HG03378 (cell line): ENCODE data around the gene BAG5.

Experiments
- ATAC-seq: cut with Tn5 transposase; IDR thresholded peaks from one replicate; pipeline ENCODE4 v1.9.1; 2021; ENCODE audit warnings: mild to moderate bottlenecking, moderate library complexity; ENCODE audit not compliant: unreplicated experiment

The BAG5 gene

DNA sequence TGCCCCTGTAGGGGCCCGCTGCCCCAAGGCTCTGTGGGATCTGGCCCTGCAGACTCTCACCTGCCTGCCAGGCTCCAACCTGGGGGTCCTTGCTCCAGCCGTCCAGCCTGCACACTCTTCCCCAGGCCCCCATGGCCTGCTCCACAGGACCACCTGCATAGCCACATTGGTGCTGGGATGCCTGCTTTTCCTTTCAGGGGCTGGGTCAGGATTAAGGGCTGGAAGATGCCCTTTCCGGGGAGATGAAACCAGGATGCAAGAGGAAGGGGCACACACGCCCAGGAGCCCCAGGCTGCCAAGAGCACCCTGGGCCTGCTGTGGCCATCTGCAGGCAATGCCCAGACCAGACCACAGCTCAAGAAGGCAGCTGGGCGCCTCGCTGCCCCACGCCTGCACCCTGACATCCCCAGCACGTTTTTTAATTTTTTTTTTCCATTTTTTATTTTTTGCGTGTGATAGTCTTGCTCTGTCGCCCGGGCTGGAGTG, 15.0 kb downstream of the BAG5 start:
- ATAC-seq, result no peak

DNA sequence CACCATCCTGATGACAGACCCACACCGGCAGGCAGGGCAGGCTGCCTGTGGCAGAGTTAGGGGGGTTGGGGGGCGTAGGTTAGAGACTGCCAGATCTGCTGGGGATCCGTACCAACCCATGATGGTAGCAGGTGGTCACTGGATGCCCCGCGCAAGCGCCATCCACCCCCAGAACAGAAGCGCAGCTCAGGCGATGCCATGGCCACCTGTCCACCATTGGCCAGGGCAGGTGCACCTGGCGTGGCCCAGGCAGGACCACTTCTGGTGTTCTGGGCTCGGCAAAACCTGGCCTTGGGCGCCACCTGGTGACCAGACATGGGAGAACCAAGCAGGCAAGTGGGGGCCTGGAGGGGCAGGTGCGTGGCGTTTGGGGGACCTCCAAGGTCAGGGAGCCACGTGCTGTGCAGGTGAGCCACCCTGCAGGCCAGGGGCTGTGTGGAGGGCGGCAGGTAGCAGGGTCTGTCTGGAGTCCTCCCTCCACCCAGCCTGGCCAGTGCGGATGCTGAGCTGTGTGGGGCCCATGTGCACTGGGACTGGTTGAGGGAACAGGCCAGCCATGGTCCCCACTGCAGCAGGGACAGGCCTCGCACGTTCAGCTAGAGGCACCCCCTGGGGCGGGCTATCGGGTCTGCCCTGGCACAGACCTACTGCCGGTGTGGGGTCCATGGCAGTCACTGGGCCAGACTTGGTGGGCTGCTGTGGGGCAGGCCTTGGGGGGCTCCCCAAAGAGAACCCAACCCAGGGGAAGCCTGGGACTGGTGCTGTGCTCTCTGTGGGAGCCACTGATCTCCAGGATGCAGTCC, 15.6 kb downstream of the BAG5 start:
- ATAC-seq, result no peak

DNA sequence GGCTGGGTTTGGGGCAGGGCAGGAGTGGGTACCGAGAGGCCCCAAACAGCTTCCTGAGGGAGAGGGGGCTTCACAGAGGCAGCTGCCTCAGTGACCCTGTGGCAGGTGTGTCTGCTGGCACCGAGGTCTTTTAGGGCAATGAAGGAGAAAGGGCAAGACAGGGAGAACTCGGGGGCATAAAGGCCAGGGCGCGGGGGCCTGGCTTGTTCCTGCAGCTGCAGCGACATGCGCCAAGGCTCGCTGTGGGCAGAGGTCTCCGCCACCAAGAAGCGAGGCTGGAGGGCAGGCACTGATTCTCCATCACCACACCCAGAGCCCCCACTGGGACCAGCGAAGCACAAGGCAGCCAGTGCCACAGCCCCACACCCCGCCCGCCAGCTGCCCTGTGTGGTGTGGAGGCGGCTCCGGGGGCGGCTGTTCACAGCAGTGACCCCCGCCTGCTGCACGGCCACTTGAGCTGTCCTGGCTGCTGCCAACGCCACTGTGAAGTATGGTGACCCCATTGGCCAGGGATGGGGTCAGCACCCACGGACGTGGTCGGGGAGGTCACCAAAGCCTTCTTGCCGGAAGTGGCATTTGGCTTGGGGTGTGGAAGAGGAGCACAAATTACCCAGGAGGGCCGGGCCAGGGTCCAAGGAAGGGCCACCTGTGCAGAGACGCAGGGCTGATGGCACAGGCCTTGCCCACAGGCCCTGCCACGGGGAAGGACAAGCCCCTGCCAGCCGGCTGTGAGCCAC, 16.4 kb downstream of the BAG5 start:
- no peak for ATAC-seq

DNA sequence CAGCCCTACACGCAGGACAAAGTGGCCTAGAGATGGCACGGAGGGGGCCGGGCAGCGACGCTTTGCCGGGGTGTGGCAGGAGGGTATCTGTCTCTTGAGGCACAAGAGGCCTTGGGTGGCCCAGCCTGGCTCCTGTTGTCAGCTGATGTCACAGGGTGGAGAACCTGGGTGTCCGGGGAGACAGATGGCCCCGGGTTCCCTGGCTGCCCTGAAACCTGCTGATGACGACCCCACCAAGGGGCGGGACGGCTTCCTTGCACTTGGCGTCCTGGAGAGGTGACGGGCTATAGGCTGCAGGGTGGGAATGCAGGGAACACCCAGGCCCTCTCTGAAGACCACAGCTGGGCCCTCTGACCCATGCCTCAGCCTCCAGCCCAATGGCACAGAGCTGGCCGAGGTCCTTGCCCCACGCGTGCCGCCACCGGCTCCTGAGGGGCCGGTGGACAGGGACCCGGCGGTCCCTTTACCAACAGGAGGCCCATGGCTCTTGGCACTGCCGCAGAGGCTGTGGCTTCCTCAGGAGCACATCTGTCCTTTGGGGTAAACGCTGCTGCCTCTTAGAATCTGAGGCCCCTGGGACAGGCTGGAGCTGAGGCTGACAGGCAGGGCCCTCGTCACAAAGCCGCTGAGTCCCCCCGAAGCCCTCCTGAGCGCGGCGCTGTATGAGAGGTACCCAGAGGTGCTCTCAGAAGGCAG, 17.1 kb downstream of the BAG5 start:
- ATAC-seq, result no peak

DNA sequence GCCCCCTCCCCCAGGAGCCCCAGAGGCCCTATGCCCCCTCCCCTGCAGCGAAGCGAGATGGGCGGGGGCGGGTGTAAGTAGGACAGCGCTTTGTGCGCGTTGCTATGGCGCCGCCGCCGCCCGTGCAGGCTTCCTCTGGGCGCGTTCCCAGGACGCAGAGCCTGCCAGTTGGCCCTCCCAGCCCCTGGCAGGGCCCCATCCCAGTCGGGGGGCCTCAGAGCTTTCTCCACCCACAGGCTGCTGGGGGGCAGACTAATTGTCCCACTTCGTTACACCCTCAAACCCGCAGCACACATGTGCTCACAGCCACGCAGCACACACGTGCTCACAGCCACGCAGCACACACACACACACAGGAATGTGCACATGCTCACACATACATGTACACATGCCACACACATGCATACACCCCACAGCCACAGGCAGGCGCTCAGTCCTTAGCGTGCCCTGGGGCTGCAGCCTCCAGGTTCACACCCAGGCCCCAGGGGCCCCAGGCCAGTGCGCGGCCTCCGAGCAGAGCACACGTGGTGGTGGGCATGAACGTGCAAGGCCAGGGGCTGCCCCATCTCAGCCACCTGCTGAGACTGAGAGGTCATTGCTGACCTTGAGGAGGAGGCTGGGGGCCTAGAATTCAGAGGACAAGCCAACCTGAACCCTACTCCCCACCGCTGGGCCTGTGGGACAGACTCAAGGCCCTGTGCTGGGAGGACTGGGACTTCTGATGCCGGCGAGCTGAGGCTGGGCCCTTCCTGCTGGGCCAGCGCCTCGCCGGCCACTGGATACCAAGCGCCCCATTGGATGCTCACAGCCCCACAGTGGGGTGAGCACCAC, 17.9 kb downstream of the BAG5 start:
- ATAC-seq, result no peak

DNA sequence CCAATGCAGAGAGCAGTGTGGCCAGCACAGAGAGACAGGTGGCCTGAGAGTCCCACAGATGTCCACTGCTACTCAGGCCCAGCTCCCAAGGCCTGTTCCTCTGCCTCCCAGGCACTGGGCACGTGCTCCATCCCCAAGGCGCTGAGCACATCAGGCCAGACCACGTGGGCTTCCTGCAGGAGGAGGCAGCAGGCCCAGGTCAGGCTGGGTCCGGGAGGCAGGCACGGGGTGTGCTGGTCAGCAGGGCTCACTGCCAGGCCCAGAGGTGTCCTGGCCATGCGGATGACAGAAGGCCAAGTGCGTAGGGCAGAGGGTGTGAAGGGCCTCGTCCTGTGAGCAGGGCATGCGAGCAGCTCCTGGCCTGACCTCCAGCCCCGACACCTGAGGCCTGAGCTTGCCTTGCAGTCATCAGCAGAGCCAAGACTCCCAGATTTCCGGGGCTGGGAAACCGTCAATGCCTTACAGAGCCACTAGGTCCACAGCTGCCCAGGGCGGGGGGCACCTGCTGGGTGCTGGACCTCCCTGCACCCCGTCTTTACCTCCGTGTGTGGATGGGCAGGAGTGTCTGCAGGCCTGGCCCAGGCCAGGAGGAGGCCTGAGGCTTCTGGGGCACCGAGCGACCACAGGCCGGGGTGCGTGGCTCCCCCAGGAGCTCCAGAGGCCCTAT, 18.6 kb downstream of the BAG5 start:
- ATAC-seq, result no peak

DNA sequence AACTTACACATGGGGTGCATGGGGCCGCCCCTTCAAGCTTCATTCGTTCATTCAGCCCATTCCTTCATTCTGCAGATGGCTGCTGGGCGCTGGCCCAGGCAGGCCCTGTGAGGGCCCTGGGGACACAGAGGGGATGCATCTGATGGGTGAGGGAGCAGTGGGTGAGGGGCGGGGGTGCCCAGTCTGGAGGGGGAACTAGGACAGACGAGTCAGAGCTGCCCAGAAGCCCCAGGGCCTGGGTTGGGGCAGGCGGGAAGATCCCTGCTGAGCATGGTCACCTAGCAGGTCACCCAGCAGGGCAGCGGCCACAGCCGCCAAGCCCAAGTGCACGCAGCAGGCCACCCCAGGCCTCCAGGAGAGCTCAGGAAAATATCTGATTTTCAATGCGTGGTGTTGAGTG, 19.3 kb downstream of the BAG5 start:
- ATAC-seq, result no peak

DNA sequence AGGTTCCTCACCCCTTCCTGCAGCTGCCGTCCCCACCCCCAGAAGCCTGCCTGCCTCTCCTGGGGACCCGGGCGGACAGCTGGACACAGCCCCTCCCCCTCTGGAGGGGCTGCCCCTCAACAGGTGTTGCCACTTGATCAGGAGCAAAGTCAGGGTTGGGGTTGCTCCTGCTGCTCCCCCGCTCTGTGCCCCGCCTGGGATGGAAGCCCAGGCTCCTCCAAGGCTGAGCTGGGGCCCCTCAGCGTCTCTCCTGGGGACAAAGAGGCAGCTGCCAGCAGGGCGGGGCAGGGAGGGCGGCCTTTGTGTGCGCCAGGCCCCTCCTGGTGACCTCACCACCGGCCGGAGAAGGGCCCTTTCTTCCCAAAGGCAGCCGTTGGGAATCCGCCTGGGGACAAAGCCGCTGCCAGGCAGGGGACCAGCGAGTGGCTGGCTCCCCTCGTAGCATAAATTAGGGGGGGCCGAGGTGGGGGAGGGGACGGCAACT, 19.8 kb downstream of the BAG5 start:
- no peak for ATAC-seq

DNA sequence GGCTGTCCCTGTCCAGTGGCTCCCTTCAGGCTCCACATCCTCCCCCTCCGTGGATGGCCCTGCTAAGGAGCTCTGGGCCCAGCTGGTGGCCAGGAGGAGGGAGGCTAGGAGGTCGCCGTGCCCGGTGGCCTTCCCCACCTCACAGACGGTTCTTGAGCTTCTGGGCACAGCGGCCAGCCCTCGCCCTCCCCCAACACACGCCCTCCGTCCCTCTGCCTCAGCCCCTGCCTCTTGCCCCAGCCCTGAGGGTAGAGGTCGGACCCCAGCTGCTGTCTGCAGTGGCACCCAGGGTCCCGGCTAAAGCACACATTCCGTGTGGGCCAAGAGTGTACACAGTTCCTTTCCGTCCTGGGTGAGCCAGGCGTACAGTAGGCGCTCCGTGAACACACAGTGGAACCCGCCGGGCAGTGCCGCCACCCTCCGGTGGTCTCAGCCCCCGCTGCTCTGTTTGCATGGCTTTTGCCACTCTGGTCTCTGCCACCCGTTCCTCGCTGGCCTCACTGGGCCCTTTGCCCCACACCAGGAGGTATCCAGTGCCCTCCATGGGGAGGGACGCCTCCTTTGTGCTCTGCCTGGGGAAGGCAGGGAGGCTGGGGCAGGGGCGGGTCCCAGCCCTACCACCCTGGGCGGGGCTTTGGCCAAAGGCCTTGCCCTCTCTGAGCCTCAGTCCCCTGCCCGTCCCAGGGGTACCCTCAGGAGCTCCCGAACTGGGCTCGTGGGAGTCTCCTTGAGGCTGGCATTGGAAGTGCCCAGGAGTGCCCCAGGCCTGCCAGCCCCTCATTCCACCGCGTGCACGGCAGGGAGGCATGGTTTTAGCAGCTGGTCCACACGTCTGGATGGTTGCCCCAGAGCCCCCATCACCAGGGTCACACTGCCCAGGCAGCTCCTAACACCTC, 20.5 kb downstream of the BAG5 start:
- ATAC-seq, result no peak

DNA sequence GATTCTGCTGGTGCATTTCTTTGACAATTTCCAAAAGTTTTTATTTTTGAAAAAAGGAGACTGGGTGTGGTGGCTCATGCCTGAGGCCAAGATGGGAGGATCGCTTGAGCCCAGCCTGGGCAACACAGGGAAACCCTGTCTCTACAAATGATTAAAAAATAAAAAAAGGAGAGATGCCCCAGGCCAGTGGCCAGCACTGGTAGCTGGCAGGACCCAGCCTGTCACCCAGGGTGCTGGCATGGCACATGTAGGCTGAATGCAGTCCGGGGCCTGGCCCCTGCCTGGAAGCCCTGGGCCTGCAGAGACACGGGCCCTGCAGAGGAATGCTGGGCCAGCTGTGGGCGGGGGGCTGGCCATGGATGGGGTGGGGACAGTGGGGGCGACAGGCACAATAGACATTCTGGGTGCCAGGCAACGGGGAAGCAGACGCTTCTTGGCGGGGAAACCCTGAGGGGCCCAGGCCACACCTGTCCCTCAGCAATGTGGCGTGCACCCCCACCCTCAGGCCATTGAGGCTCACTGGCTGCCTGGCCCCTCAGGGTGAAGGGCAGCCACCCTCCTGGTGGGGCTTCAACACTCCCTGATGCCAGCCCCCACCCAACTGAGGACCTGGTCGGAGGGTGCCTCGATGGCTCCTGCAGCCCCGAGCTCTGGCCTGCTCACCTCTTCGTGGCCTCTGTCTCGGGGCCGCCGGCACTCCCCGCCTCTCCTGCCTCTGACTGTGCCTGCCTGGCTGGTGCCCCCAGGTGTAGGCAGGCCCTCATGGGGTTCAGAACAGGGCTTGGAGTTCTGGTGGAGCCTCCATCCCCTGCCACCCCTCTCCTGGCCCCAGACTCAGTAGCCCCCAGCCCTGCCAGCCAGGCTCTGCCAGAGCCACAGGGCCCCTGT, 21.4 kb downstream of the BAG5 start:
- no peak for ATAC-seq

DNA sequence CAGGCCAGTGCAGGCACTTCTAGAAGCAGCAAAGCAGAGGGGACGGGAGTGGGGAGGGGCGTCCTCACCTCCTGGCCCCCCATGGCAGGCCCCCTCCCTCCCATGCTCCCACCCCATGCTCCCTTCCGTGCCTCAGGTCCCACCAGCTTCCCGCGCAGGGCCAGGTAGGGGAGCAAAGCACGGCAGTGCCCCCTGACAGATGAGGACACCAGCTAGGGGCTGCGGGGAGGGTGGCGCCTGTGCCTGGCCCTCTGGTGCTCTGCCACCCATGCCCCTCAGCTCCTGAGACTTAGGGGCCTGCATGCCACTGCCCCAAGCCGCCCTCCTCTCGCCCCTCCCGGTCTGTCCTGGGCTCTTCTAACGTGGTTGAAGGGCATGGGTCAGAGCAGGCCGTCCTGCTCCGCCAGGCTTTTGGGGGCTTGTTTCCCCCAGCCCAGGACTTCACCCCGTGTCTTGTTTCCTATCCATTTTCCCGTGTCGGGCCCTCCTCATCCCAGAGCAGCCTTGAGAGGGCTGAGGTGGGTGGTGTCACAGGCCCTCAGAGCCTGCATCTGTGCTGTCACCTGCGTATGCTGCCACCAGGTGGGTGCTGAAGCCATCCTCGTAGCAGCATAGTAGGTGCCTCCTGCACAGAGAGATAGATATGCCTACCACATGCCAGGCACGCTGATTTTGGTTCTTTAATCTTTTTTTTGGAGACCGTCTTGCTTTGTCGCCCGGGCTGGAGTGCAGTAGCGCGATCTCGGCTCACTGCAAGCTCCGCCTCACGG, 23.2 kb downstream of the BAG5 start:
- ATAC-seq, result no peak

DNA sequence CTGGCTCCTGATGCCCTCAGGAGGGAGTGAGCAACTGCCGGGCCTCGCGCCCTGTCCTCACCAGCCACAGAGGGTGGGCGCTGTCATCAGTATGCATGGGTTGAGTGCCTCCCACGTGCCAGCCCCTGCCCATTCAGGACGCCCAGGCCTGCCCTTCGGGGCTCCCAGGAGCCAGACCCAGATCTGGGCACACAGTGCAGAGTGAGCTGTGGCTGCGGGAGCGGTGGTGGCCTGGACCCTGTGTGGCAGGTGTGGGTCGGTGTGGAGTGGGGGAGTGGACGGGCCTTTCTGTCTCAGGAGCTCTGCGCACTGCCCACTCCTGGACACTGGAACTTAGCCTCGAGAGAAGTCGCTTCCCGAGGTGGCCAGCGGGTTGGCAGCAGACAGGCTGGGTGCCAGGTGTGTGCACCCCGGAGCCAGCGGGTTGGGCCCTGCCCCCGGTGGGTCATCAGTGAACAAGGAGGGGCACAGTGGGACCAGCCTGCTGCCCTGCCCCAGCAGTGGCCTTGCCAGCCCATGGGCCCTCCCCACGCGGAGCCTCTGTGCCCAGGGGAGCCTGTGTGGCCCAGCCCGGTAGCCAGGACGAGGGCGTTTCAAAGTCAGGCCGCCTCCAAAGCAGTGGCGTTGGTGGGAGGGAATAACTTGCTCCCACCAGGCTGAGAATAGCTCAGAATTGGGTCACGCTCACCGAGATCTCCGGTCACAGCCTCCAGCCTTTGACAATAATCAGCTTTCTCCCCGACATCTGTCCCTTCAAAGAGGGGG, 24.0 kb downstream of the BAG5 start:
- ATAC-seq, result no peak

DNA sequence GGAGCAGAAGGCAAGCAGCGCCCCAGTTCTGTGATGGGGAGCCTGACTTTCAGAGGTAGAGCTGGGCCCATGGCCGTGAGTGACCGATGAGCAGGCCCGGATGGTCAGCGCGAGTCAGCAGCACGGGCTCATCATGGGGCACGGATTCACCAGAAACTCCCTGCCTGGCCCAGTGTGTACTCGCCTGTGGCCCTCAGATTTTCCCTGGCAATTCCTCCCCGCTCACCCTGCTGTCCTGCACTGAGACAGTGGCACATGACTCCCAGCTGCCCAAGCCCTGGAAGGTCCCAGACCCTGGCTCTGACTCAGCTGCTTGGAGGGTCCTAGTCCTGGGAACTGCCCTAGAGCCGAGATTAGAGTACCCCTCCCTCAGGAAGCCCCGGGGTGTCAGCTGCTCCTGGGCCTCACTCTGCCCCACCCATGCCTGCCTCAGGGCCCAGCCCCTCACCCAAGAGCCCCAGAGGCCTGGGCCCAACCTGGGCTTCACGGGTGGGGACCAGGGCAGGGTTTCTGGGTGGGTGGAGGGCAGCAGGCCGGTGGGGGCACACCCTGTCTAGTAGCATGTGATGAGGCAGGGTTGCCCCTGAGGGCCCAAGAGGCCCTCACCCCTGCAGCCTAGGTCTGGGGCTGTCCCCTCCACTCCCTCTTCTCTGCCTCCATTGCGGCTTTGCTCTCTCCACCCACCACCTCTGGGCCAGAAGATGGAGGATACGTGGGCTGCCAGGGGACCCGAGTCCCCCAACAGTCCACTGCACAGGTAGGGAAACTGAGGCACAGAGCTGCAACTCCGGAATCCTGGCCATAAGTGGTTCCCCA, 25.1 kb downstream of the BAG5 start:
- no peak for ATAC-seq

DNA sequence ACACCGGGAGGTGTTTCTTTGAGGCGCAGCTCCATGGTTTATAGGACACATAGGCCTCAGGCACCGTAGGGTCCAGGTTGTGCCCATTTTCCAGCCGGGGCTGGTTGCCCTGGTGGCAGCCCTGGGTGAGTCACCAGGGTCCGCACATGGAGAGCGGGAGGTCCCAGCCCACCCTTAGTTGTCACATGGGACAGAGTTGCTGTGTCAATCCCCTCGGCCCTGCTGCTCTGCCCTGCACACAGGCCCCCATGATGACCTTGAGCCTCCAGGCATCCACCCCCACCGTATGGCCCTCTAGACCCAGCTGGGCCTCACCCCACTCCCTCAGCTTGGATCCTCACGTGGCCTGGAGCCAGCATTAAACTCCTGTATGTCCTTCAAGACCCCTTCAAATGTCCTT, 25.8 kb downstream of the BAG5 start:
- ATAC-seq, result no peak

DNA sequence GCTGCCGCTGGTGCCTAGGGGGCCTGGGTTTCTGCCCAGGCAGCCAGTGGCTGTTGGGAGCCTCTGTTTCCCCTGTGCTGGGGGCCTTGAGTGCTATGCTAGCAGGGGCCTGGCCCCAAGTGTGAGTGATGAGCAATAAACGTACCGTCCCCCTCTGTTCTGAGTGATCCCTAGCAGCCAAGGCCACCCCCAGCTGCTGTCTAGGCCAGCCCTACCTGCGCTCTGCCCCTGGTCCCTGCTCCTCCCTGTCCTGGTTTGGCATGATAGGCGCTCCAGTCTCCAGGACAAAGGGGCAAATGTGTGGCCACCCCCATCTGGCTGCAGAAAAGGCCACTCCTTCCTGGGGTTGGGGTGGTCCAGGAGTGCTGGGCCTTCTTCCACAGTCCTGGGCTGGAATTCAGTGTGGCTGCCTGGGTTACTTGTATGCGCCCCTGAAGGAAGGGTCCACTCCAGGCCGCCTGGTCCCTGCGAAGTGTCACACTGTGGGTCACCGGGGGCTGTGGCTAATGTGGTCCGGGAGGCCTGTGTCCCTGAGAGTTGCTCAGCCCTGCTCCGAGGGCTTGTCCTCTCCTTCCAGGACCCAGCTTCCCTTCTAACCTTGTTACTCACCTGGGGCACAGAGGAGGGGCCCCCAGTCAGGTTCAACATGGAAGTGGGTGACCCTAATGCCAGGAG, 26.4 kb downstream of the BAG5 start:
- ATAC-seq, result no peak
